ENCODE measurements around the gene TRMT61A.
"Not testable (repeated sequence)": the region's sequence is repeated elsewhere in the genome, so short reads cannot be mapped to it uniquely, and the experiment has no call there.

The TRMT61A gene

DNA sequence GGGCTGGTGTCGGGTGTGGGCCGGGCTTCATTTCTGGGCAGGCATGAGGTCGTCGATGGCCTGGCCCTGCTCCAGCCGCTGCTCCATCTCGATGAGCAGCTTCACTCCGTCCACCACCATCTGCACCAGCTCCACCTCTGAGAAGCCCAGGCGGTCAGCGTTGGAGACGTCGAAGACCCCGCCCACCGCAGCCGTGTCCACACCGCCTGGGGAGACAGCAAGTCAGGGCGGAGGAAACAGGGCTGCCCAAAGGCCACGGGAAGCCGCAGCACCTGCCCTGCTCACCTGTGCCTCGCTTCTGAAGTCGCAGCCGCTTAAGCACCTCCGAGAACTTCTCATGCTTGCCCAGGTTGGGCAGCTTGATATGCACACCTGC, 9.2 kb upstream of the TRMT61A start:
- Histone ChIP-seq H3K4me2 (ENCODE audit: low read length) (no peak overlapping the region), H3K27me3 (ENCODE audit: control insufficient read depth, insufficient read depth, low read length) (peaks cover 27% of the 10 kb centered on the region), H3K36me3 (ENCODE audit: insufficient read depth, low read length) (peaks cover 4% of the 10 kb centered on the region), H3K9ac (ENCODE audit: low read depth, low read length) (no peak overlapping the region), H3K9me3 (replicated peaks; ENCODE audit: low read length) (no peaks in the 10 kb centered on the region), H3K4me3 (ENCODE audit: low read length) (no peak overlapping the region), H3K4me1 (ENCODE audit: control insufficient read depth, insufficient read depth, low read length) (peaks cover 23% of the 10 kb centered on the region)

DNA sequence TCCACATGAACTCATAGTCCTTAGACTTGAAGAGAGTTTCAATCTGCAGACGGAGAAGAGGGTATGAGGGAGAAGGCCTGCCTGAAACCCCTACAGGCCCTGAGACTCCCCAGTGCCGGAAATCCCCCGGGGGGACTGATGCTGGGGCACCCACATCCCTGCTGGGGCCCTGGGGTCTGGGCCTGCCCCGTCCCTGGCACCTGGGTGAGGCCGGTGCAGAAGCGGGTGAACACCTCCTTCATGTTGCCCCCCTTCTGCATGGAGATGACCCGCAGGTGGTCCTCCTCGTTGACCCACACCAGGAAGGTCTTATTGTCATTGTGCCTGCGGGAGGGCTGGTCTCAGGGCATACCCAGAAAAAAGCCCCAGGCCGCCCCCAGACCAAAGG, 8.7 kb upstream of the TRMT61A start:
- Histone ChIP-seq H3K9me3 (replicated peaks; ENCODE audit: low read length) (no peaks in the 10 kb centered on the region), H3K27me3 (ENCODE audit: control insufficient read depth, insufficient read depth, low read length) (peaks cover 27% of the 10 kb centered on the region), H3K4me3 (ENCODE audit: low read length) (no peak overlapping the region), H3K9ac (ENCODE audit: low read depth, low read length) (no peak overlapping the region), H3K4me2 (ENCODE audit: low read length) (peak overlapping the region; percentile 79), H3K4me1 (ENCODE audit: control insufficient read depth, insufficient read depth, low read length) (peaks cover 23% of the 10 kb centered on the region), H3K36me3 (ENCODE audit: insufficient read depth, low read length) (peaks cover under 1% of the 10 kb centered on the region)

DNA sequence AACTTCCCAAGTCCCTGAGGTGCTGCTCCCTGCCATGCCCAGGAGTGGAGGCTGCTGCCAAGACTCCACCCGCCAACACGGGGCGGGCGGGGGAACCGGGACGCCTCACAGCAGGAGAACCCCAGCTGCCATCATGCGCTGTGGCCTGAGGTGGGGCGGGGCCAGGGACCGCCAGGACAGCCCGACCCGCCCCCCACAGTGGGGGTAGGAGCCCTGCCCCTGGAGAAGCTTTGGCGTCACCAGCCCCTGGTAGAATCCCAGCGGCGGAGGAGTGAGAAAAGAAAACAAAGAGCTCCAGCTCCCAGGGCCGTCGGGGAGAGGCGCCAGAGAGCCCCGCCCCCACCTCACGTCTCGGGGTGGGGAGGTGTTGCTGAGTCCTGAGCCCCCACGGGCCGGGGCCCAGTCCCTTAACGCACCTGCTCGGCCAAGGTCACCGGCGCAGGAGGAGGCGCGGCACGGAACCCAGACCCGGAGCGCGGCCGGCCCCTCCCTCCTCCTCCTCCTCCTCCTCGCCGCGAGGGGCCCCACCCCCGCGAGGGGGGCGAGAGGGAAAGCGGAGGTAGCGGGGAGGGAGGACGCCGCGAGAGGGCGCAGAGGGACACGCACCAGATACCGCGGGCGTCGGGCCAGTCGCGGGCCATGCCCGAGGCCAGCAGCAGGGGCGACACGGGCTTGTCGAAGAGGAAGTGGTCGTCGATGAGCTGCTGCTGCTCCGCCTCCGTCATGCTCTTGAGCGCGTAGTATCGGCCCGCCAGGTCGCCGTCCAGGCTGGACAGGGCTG, 8.1 kb upstream of the TRMT61A start:
- Histone ChIP-seq H3K4me2 (ENCODE audit: low read length) (peak overlapping the region; percentile 79), H3K4me1 (ENCODE audit: control insufficient read depth, insufficient read depth, low read length) (peaks cover 23% of the 10 kb centered on the region), H3K36me3 (ENCODE audit: insufficient read depth, low read length) (no peaks in the 10 kb centered on the region), H3K9ac (ENCODE audit: low read depth, low read length) (no peak overlapping the region), H3K27me3 (ENCODE audit: control insufficient read depth, insufficient read depth, low read length) (peaks cover 27% of the 10 kb centered on the region), H3K4me3 (ENCODE audit: low read length) (peak overlapping the region; percentile 60), H3K9me3 (replicated peaks; ENCODE audit: low read length) (no peaks in the 10 kb centered on the region)

DNA sequence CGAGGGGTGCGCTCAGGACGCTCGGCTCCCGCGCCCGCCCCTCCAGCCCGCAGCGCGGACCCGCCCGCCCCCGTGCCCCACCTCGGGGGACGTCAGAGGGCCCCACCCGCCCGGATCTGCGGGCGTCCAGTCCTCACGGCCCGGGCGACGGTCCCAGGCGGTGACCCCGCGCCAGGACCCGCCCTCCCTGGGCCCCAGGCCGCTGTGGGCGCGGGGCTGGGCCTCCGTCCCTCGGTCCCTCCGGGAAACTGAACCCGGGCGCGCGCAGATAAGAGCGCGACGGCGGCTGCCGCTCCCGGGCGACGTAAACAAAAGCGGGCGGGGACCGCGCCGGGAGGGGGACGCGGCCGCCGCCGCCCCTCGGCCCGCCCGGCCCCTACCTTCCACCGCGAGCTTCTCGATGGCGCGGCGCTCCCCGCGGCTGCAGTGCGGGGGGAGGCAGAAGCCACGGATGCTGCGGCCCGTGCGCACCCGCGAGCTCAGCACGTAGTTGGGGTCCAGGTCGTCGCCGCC, 7.5 kb upstream of the TRMT61A start:
- H3K4me1 ChIP-seq (ENCODE audit: control insufficient read depth, insufficient read depth, low read length), result peaks cover 23% of the 10 kb centered on the region
- peak overlapping the region; percentile 79 for H3K4me2 ChIP-seq (ENCODE audit: low read length)
- H3K27me3 ChIP-seq (ENCODE audit: control insufficient read depth, insufficient read depth, low read length), result peaks cover 27% of the 10 kb centered on the region
- no peak overlapping the region for H3K9ac ChIP-seq (ENCODE audit: low read depth, low read length)
- peak overlapping the region; percentile 60 for H3K4me3 ChIP-seq (ENCODE audit: low read length)
- no peaks in the 10 kb centered on the region for H3K9me3 ChIP-seq (replicated peaks; ENCODE audit: low read length)
- H3K36me3 ChIP-seq (ENCODE audit: insufficient read depth, low read length), result no peaks in the 10 kb centered on the region

DNA sequence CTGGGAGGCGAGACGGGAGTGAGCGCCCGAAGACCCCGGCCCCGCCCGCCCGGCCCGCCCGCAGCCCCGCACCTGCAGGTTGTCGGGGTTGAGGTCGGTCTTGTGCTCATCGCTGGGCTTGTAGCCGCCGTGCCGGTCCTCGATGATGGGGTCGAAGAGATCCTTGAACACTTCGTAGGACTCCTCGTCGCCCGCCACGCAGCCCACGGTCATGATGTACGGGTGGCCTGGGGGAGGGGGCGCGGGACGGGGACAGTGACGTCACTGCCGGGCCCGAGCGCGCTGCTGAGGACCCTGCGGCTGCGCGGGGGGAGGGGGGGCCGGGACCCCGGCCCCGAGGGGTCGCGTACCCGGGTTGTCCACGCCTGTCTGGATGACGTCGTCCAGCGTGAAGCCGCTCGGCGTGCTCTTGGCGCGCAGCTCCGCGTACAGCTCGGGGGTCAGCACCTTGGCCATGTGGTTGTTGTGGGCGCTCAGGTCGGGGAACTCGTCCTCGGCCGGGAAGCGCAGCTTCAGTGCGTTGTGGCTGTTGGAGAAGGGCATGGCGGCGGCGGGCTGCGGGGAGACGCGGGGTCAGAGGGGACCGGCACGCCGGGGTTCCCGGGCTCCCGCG, 6.9 kb upstream of the TRMT61A start:
- Histone ChIP-seq H3K36me3 (ENCODE audit: insufficient read depth, low read length) (no peaks in the 10 kb centered on the region), H3K4me1 (ENCODE audit: control insufficient read depth, insufficient read depth, low read length) (peaks cover 25% of the 10 kb centered on the region), H3K4me3 (ENCODE audit: low read length) (peak overlapping the region; percentile 61), H3K4me2 (ENCODE audit: low read length) (peak overlapping the region; percentile 79), H3K9ac (ENCODE audit: low read depth, low read length) (no peak overlapping the region), H3K27me3 (ENCODE audit: control insufficient read depth, insufficient read depth, low read length) (peaks cover 27% of the 10 kb centered on the region), H3K9me3 (replicated peaks; ENCODE audit: low read length) (no peaks in the 10 kb centered on the region)

DNA sequence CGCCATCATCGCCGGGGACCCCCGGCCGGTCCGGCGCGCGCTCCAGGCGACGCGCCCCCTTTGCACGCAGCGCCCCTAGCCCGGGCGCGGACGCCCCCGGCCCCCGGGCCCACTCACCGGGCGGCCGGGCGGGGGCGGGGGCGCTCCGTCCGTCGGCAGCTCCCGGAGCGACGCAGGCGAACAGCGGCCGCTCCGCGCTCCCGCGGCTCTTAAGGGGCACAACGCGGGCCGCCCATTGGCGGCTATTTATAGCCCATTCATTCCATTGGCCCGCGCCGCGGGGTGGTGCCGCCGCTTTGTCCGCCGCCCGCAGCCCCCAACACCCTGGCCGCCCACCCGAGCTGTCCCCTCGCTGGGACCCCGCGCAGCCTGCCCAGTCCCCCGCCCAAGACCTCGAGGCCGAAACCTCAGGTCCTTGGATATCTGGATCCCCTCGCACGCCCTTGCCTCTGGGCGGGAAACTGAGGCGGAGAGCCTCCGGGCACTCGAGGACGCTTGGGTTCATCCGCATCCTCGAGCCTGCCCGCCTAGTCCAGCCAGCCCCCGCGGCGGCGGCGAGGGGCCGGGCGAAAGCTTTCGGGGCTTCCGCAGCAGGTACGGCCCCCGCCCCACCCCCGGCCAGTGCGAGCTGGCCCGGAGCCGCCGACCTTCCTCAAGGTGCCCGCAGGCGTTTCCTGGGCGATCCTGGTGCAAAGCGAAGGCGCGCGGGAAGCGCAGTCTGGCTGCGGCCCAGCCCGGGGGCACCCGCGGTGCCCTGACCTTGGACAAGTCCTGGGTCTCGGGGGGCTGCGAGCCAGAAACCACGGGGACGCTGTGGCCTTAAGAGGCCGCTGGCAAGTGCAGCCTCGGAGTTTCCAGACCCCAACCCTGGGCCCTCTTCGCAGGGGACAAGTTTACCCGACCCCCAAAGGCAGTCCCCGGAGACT, 6.1 kb upstream of the TRMT61A start, which contains the start of gene CKB:
TSS of gene CKB (minus strand) at position 182 of the 926 bp plus-strand sequence. CDS start 337 bp downstream, outside the sequence.
- Histone ChIP-seq H3K4me1 (ENCODE audit: control insufficient read depth, insufficient read depth, low read length) (peaks cover 33% of the 10 kb centered on the region), H3K4me3 (ENCODE audit: low read length) (peak within 1 kb of the TSS; percentile 61), H3K9ac (ENCODE audit: low read depth, low read length) (no peak within 1 kb of the TSS), H3K36me3 (ENCODE audit: insufficient read depth, low read length) (no peaks in the 10 kb centered on the region), H3K9me3 (replicated peaks; ENCODE audit: low read length) (no peaks in the 10 kb centered on the region), H3K4me2 (ENCODE audit: low read length) (peak within 1 kb of the TSS; percentile 79), H3K27me3 (ENCODE audit: control insufficient read depth, insufficient read depth, low read length) (peaks cover 27% of the 10 kb centered on the region)

DNA sequence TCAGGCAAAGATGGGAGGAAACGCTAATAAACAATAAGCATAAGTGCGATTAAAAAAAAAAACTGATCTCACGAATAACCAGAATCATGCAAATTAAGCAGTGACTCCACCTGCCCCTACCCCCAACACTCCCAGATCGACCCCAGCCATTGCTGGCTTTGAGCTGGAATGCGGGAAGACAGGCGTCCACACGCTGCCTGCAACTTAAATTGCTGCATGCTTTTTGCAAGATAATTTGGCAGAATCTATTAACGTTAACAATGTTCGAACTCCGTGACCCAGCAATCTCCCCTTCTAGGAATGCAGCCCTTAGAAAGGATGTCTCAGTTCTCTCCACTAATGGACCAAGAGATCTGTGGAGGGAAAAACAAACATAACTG, 5.4 kb upstream of the TRMT61A start:
- Histone ChIP-seq H3K4me1 (ENCODE audit: control insufficient read depth, insufficient read depth, low read length) (peaks cover 36% of the 10 kb centered on the region), H3K9me3 (replicated peaks; ENCODE audit: low read length) (no peaks in the 10 kb centered on the region), H3K36me3 (ENCODE audit: insufficient read depth, low read length) (no peaks in the 10 kb centered on the region), H3K9ac (ENCODE audit: low read depth, low read length) (no peak overlapping the region), H3K4me2 (ENCODE audit: low read length) (no peak overlapping the region), H3K4me3 (ENCODE audit: low read length) (no peak overlapping the region), H3K27me3 (ENCODE audit: control insufficient read depth, insufficient read depth, low read length) (peaks cover 27% of the 10 kb centered on the region)

DNA sequence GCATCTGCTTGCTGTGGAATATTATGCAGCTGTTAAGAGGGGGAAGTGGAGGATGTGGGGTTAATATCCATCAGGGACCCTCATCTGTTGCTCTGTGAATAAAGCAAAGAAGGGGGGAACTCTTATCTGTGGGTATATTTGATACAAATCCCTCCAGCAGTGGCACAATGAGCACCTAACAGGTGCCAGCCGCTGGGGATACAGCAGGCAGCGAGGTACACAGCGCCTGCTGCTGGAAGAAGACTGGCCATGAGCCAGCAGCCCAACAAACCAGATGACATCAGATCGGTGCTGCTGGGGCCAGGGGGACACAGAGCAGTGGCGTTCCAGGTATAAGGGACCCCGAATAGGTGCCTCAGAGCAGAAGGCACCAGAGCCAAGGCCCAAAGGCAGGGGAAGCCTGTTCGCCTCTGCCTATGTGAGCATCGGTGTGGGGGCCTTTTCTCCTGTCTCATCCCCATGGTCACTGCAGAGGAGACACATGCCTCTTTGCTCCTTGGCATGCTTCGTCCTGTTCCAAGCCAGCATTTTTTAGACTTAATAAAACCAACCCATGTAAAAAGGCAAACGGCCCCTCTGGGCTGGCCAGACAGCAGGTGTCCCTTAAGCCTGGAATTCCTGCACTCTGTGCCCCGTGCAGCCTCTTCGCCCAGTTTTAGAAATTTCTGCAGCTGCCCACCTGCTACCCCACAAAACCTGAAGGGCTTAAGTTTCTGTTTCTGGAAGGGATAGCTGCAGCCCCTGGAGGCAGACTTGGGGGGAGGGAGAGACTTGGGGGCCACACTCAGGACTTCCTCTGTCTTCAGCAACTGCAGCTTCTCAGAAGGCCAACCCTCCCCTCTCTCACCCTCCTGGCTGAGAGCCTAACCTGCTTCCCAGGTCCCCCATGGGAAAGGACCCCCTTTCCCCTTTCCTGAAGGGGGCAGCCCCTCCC, 4.7 kb upstream of the TRMT61A start:
- H3K36me3 ChIP-seq (ENCODE audit: insufficient read depth, low read length), result no peaks in the 10 kb centered on the region
- peaks cover 38% of the 10 kb centered on the region for H3K4me1 ChIP-seq (ENCODE audit: control insufficient read depth, insufficient read depth, low read length)

DNA sequence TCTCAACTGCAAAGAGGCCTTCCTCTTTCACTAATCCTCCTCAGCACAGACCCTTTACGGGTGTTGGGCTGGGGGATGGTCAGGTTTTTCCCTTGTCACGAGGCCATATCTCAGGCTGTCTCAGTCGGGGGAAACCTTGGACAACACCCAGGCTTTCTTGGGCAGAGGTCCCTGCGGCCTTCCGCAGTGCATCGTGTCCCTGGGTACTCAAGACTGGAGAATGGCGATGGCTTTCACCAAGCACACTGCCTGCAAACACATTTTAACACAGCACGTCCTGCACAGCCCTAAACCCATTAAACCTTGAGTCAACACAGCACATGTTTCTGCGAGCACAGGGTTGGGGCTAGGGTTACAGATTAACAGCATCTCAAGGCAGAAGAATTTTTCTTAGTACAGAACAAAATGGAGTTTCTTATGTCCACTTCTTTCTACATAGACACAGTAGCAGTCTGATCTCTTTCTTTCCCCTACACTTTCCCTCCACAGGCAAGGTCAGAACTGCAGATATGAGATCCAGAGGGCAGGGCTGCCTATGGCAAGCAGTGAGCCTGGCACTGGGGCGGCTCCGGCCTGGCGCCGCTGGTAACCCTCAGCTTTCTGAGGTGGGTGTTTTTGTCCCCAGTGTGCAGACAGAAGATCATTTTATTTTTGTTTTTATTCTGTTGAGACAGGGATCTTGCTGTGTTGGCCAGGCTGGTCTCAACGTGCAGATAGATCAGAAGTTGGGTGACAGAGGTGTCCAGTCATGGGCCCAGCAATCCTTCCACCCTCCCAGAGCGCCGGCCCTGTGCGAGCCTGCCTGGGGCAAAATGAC, 3.4 kb upstream of the TRMT61A start:
- H3K4me3 ChIP-seq (ENCODE audit: low read length); H3K9me3 ChIP-seq (replicated peaks; ENCODE audit: low read length); H3K4me2 ChIP-seq (ENCODE audit: low read length); H3K9ac ChIP-seq (ENCODE audit: low read depth, low read length); H3K36me3 ChIP-seq (ENCODE audit: insufficient read depth, low read length): not testable (repeated sequence)
- H3K27me3 ChIP-seq (ENCODE audit: control insufficient read depth, insufficient read depth, low read length), result peaks cover 27% of the 10 kb centered on the region
- H3K4me1 ChIP-seq (ENCODE audit: control insufficient read depth, insufficient read depth, low read length), result peaks cover 44% of the 10 kb centered on the region

More for the DNA sequence above, 4.7 kb upstream of the TRMT61A start:
- Histone ChIP-seq H3K9ac (ENCODE audit: low read depth, low read length) (no peak overlapping the region), H3K27me3 (ENCODE audit: control insufficient read depth, insufficient read depth, low read length) (peaks cover 27% of the 10 kb centered on the region), H3K4me2 (ENCODE audit: low read length) (no peak overlapping the region), H3K4me3 (ENCODE audit: low read length) (no peak overlapping the region), H3K9me3 (replicated peaks; ENCODE audit: low read length) (no peaks in the 10 kb centered on the region)
